ENCODE data around the gene OR9I1.

Gene OR9I1, protein sequence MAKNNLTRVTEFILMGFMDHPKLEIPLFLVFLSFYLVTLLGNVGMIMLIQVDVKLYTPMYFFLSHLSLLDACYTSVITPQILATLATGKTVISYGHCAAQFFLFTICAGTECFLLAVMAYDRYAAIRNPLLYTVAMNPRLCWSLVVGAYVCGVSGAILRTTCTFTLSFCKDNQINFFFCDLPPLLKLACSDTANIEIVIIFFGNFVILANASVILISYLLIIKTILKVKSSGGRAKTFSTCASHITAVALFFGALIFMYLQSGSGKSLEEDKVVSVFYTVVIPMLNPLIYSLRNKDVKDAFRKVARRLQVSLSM
- 0 reads per million in 4 experiments for total RNA-seq

DNA sequence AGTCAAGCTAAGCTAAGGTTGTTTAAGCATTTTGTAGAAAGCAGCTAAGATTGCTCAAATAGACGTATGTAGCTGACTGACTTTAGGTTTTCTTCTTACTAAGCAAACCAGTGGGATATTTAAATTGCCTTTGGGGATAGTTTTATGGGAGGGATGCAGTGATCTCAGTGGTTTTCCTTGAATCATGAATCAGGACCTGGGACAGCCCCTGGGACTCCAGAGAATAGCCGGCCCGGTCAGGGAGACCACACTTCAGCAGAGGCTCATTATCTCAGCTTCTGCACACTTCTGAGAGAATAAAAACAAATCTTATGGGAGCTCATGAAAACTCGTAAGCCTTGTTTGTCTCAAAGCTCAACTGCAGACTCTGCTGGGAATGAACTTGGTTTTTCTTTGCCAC lies at the start of gene OR9I1:
OR9I1 (minus strand) TSS at position 62 of the 400 bp plus-strand sequence. CDS start 6,086 bp downstream, outside the sequence.
- no peak for DNase-seq

DNA sequence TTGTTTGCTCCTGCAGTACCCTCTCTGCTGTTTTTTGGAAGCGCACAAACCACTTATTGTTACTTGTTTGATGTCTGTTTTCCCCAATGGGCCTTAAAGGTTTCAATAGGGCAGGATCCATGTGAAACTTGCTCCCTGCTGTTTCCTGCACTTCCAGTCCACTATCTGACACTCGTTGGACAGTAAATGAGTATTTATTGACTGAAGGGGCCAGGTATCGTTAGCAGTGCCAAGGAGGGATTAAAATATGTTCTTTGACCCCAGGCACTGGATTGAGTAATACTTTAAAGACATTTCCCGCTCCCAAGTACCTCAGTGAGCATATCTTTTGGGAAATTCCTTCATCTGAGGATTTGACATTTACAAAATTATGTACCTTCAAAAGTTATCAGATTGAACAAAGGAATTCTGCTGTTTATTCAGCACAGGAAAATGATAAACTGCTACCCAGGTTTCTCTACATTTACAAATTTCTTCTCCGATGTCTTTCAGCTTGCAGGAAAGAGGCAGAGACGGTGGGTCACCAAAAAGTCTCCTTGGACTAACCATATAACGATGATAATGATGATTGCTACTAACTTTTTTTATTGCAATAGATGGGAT lies 40.3 kb upstream of the OR9I1 start:
- no peak for DNase-seq

DNA sequence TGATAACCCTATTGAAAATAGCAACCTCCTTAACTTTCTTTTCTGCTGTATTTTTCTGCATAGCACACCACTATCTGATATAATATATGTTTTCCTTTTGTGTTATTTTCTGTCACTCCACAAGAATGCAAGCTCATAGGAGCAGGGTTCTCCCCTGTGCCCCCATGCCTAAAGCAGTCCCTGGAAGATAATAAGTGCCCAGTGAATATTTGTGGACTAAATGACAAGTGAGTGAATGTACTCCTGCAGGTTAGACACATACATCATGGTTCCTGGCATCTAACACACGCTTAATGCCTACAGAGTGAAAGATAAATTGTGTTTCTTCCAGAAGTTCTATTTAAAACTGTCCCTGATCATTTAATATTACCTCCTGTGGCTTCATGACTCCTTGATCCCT lies 39.7 kb upstream of the OR9I1 start:
- DNase-seq: no peak

DNA sequence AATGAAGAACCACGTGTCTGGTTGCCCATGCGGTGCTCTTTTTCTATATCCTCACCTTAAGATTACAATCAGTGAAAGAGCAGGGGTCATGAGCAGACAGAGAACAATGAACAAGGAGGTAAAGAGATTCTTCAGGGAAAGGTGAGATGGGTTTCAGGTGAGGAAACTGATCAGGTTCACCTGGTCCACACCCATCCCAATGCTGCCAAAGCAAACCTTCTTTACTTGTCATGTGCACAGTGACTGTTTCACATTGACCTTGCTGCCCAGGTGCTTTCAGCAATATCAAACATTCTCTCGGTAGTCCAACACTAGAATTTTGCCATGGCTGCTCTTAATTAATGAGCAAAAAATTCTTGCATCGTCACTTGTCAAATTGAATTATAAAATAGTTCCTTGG lies 39.1 kb upstream of the OR9I1 start:
- no peak for DNase-seq

DNA sequence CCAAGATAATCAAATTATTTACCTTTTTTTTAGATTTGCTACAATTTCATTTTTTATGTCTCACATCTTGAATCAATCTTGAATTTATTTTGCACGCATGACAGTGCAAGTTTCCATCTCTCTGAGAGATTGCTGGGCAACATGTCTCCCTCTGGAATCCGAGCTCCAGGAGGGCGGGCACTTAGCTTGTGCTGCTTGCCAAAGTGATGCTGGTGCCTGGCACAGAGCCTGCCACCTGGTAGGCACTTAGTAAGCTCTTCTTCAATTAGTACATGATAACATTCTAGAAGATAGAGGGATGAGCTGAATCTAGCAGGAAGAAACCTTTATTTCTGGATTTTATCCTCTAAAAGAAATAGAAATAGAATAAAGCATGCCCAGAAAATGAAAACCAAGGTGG lies 27.5 kb upstream of the OR9I1 start:
- DNase-seq: no peak

DNA sequence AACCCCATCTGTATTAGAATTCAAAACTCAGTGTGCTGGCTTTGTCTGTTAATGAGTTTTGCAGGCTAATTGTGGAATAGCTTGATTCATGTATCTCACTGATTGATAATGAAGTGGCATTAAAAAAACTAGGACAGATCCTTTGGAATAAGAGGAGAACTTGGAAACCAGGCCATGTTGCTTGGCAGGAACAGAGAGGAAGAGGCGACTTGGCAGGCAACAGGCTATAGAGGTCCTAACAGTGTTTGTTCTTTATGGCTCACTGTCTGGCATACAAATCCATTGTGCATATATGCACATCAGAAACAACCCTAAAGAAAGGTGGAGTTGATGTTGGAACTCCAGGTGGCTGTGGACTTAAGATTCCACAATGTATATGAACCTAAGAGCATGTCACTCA lies 17.4 kb upstream of the OR9I1 start:
- no peak for DNase-seq

DNA sequence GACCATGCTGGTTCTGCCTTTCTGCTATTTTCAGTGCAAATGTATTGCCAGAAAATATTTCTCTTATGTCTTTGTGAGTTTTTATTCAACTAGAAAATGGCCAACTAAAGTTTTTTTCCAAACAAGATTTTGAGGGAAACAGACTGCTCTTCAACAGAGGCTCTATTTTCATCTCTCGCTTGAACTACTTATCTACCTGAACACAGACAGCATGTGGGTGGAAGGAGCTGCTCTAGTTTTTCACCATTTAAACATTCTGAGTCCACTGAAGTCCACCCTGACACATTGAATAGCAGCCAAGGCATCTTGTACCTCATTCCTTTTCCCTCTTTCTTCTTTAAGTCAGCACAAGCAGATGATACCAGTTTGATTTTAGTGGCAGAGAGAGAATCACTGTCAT lies 9.8 kb upstream of the OR9I1 start:
- no peak for DNase-seq

DNA sequence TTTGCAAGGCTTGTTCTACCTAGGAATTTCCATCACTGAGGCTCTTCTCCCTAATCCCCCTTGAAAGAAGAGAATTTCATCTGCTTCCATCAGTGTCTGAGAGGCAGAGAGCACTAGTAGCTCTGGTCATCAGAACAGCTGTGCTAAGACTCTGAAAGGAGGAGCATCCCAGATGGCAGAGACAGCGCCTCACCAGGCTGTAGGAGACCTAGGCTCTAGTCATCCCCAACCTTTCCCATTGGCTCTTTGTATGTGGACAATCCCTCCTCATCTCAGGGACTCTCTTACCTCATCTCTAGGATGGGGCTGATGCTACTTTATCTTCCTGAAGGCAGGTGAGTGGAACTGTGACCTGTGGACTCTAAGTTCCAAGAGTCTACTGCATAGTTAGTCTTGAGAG lies 8.8 kb upstream of the OR9I1 start:
- DNase-seq: no peak

DNA sequence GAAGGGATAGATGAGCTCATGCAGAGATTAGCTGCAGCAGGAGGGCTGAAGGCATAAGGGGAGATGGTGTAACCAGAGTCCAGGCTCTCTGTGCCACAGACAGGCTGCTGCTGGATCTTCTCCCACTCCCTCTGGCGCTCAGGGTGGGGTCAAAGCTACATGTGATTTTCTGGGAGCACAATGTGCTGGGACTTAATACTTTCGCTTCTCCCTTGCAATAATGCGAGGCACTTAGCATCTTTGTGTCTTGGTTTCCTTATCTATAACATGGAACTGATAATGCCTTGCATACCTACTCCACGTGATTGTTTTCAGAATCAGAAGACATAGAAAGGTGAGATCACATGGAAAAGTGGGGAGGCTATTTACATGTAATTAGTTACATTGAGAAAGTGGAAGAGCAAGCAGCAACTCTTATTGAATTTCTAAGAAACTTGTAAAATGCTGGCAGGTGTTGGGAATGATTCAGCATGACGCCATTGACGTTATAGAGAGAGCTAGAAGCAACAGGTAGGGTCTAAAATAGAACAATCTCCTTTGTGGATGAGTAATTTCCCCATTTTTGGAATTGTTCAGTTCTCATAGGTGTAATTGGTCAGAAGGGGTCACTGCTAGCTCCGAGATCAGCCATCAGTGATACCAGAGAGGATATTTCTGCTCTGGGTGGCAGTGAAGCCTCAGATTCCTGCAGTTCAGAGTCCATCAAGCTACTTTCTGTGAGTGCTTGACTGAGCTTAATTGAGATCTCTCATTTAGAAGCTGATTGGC lies 8.2 kb upstream of the OR9I1 start:
- DNase-seq: no peak

DNA sequence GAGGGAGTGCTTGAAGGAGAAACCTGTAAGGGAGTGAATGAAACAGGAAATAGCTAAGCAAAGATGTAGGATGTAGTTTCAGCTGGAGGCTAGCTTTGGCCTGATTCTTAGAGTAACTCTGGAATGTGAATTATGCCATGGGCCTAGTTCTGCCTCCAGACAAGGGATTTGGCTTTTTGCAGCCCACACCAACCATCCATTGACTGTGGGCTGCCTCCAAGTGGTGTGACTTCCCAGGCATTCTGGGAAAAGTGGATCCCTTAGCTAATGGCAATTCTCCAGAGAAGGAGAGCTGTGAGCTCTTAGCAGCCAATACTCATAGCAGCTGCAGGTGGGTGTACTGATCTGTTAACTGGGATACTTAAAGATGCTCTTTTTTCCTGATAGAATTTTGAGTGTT lies 2.0 kb upstream of the OR9I1 start:
- DNase-seq: no peak

DNA sequence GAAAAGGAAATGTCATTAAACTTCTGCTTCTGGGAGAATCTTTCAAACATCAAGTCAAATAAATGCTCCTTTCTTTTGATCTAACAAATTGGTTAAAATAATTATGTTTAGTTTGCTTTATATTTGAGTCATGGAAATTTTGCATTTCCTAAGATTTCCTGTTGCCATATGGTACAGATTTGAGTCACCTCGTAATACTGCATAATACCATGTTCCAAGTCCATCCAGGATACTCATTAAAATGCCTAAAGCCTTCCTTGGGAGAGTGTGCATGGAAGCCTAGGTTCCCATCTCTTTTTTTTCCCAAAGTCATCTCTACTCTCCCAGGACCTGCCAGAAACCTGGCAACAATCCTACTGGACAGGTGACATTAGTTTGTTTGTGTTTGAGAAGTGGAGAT lies 4.2 kb downstream of the OR9I1 start:
- DNase-seq: no peak

DNA sequence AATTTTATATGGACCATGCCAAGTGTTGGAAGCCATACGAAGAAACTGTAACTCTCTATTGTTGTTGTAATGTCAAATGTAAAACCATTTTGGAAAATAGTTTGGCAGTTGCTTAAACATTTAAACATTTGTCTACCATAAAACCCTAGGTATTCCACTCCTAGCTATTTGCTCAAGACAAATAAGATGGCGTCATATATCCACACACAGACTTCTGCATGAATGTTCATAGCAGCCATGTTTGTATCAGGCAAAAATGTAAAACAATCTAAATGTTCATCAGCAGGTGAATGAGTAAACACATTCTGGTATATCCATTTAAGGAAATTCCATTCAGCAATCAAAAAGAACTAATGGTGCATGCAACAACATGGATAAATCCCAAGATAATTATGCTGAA lies 27.9 kb downstream of the OR9I1 start:
- no peak for DNase-seq

DNA sequence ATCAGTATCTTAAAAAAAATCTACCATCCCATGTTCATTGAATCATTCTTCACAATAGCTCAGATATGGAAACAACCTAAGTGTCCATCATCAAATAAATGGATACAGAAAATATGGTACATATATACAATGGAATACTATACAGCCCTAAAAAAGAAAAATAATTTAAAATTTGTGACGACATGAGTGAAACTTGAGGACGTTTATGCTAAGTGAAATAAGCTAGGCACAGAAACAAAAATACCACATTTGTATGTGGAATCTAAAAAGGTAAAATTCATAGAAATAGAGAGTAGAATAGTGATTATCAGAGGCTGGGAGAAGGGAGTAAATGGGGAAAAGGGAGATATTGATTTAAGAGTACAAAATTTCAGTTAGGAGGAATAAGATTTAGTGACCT lies 38.8 kb downstream of the OR9I1 start:
- no peak for DNase-seq

DNA sequence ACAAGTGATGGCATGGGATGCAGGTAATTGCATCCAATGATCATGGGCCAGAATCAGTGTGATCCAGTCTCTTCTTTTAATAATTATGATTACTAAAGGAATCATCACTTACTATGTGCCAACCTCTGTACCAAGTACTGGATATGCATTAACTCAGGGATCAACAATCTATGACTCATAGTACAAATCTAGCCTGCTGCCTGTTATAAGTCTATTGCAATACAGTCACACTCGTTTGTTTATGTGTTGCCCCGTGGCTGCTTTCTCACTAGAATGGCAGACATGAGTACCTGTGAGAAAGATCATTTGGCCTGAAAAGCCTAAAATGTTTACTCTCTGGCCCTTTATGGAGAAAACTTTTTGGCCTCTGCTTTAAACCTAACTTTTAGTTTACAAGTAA lies 49.5 kb downstream of the OR9I1 start:
- no peak for DNase-seq

DNA sequence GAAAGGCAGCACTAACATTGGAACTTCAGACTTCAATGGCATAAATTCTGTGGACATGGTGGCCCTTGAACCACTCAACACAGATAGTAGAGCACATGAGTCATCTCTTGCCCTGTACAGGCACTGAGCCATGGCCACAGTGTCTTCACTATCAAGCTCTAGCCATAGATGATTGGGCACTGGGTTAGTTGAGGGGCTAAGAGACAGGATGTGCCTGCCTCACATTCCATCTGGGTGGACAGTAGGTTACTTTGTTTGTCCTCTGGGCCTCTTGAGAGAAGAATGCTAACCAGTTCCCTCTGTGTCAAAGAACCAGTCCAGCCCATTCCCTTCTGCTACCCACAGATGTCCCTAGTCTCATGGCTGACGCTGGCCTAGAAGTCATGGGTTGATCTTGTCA lies 54.7 kb downstream of the OR9I1 start:
- no peak for DNase-seq

DNA sequence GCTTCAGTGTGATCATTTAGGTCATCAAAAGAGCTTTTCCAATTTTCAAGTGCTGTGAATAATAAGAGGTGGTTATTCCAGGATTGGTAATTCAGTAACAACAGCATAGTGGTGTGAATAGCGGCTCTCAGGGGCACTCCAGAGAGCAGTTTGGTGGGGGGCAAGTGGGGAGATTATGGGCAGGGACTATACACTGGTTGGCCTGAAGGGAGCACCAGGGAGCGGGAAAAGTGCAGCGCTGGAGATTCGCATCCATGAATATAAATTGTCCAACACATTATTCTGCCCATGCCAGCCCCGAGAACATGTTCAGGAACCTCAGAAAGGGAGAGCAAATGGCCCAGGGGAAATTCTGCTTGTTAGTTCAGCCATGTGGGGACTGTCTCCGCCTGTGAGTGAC lies 56.7 kb downstream of the OR9I1 start:
- DNase-seq: no peak

DNA sequence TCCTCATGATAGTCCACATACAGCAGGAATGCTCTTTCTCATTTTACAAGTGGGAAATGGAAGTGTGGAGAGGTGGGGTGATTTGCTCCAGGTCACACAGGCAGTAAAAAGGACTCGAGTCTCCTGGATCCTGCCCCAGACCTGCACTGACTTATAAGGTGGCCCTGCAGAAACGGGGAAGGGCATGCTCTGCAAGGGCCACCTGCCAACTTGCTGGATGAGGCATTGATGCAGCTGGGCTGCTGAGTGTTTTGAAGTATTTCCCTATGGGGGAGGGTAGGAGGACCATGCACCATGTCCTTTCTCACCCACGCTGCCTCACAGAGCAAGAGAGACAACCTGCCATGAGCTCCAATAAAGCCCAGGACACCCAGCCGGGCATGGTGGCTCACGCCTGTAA lies 57.6 kb downstream of the OR9I1 start:
- no peak for DNase-seq
